OCI-LY3 (cell line): Measurements from ENCODE around the gene DNAAF9.

ENCODE experiments used
- H2AFZ ChIP-seq: fragments of 200-600, 300-600 bp; shearing (Covaris generic); 2 replicates; pipeline ENCODE4 v1.6.0; 2014; ENCODE audit warnings: antibody characterized with exemption, low read depth, low read length
- H3K27ac ChIP-seq: fragments of 200-600, 300-600 bp; sonication (generic); 2 replicates; pipeline ENCODE4 v1.5.1; 2014; ENCODE audit warnings: mild to moderate bottlenecking, low read length, moderate library complexity, mixed read lengths
- H3K27me3 ChIP-seq: fragments of 200-600, 300-600 bp; sonication (generic); 2 replicates; pipeline ENCODE4 v1.6.1; 2014; ENCODE audit warnings: low read depth, low read length, mixed read lengths
- H3K36me3 ChIP-seq: fragments of 200-600, 300-600 bp; sonication (generic); replicated peaks from 2 replicates; pipeline ENCODE3; 2014; ENCODE audit warnings: low read depth, low read length, mixed read lengths
- H3K4me1 ChIP-seq: fragments of 300-600, 200-600 bp; sonication (generic); 2 replicates; pipeline ENCODE4 v1.6.1; 2014; ENCODE audit warnings: low read length, mixed read lengths
- H3K4me2 ChIP-seq: fragments of 200-600, 300-600 bp; sonication (generic); 2 replicates; pipeline ENCODE4 v1.6.1; 2014; ENCODE audit warnings: low read length, mixed read lengths
- H3K4me3 ChIP-seq: fragments of 300-600, 200-600 bp; sonication (generic); 2 replicates; pipeline ENCODE4 v1.5.1; 2014; ENCODE audit warnings: antibody characterized with exemption, mild to moderate bottlenecking, low read length, moderate library complexity
- H3K79me2 ChIP-seq: fragments of 300-600, 200-600 bp; shearing (Covaris generic); 2 replicates; pipeline ENCODE4 v1.6.1; 2014; ENCODE audit warnings: mild to moderate bottlenecking, low read length, mixed read lengths
- H3K9ac ChIP-seq: fragments of 300-600, 200-600 bp; shearing (Covaris generic); 2 replicates; pipeline ENCODE4 v1.6.0; 2014; ENCODE audit warnings: mild to moderate bottlenecking, low read length, moderate library complexity
- H3K9me3 ChIP-seq: fragments of 200-600, 300-600 bp; shearing (Covaris generic); 2 replicates; pipeline ENCODE4 v1.6.1; 2014; ENCODE audit warnings: low read length, mixed read lengths; ENCODE audit not compliant: insufficient read depth
- H4K20me1 ChIP-seq: fragments of 200-600, 300-600 bp; sonication (generic); 2 replicates; pipeline ENCODE4 v1.6.1; 2016; ENCODE audit warnings: low read length, mixed read lengths; ENCODE audit not compliant: insufficient read depth
- CTCF ChIP-seq: fragments of 200-600, 300-600 bp; sonication (generic); IDR thresholded peaks from 2 replicates; pipeline ENCODE4 v1.5.1; 2014; ENCODE audit warnings: antibody characterized with exemption, low read length, low read depth
- EZH2phosphoT487 ChIP-seq: fragments of 200-600 bp; shearing (Covaris generic); IDR thresholded peaks from 2 replicates; pipeline ENCODE4 v1.6.1; 2018; ENCODE audit warnings: antibody characterized with exemption, mixed run types, low read depth

Gene DNAAF9

GRCh38 chr20:3436864-3437574 is 29.6 kb upstream of the DNAAF9 start:
- Histone ChIP-seq H2AFZ (no peak overlapping the region), H3K27ac (no peak overlapping the region), H3K4me1 (peaks cover 6% of the 10 kb centered on the region), H3K4me3 (no peak overlapping the region), H3K9me3 (no peaks in the 10 kb centered on the region), H3K4me2 (no peak overlapping the region), H3K79me2 (no peaks in the 10 kb centered on the region), H3K9ac (no peak overlapping the region), H4K20me1 (no peaks in the 10 kb centered on the region), H3K27me3 (peaks cover 4% of the 10 kb centered on the region; the same call in 1 of the 2 replicates), H3K36me3 (no peaks in the 10 kb centered on the region)
- TF ChIP-seq EZH2phosphoT487 = no peak
- TF ChIP-seq CTCF = no peak

GRCh38 chr20:3434232-3434631 is 26.8 kb upstream of the DNAAF9 start:
- H3K4me3 ChIP-seq = no peak overlapping the region
- no peaks in the 10 kb centered on the region for H3K9me3 ChIP-seq
- no peaks in the 10 kb centered on the region for H3K27me3 ChIP-seq
- TF ChIP-seq EZH2phosphoT487 (no peak), CTCF (no peak)
- no peak overlapping the region for H3K9ac ChIP-seq
- peaks cover 14% of the 10 kb centered on the region for H3K4me1 ChIP-seq
- H3K79me2 ChIP-seq = no peaks in the 10 kb centered on the region
- no peak overlapping the region for H3K4me2 ChIP-seq
- no peaks in the 10 kb centered on the region for H3K36me3 ChIP-seq
- no peaks in the 10 kb centered on the region for H4K20me1 ChIP-seq
- H3K27ac ChIP-seq = no peak overlapping the region
- H2AFZ ChIP-seq = no peak overlapping the region

- H3K9ac ChIP-seq = no peak overlapping the region
- no peak overlapping the region for H2AFZ ChIP-seq
- H4K20me1 ChIP-seq = no peaks in the 10 kb centered on the region
- no peaks in the 10 kb centered on the region for H3K9me3 ChIP-seq
- H3K4me3 ChIP-seq = no peak overlapping the region
- H3K79me2 ChIP-seq = no peaks in the 10 kb centered on the region
- H3K27ac ChIP-seq = no peak overlapping the region
- no peaks in the 10 kb centered on the region for H3K27me3 ChIP-seq
- H3K4me2 ChIP-seq = no peak overlapping the region
- H3K4me1 ChIP-seq = peaks cover 14% of the 10 kb centered on the region
- H3K36me3 ChIP-seq = no peaks in the 10 kb centered on the region
- TF ChIP-seq EZH2phosphoT487 (no peak), CTCF (no peak)
These were observed 26.3 kb upstream of the DNAAF9 start for GRCh38 chr20:3433744-3434143.

- no peaks in the 10 kb centered on the region for H3K36me3 ChIP-seq
- no peak overlapping the region for H3K9ac ChIP-seq
- no peak overlapping the region for H3K27ac ChIP-seq
- no peaks in the 10 kb centered on the region for H3K27me3 ChIP-seq
- H3K4me3 ChIP-seq = no peak overlapping the region
- H3K9me3 ChIP-seq = no peaks in the 10 kb centered on the region
- H2AFZ ChIP-seq = no peak overlapping the region
- H3K4me1 ChIP-seq = peaks cover 14% of the 10 kb centered on the region
- H3K79me2 ChIP-seq = no peaks in the 10 kb centered on the region
- no peaks in the 10 kb centered on the region for H4K20me1 ChIP-seq
- H3K4me2 ChIP-seq = no peak overlapping the region
- no peak for TF ChIP-seq EZH2phosphoT487
- TF ChIP-seq CTCF = no peak
These were observed 25.4 kb upstream of the DNAAF9 start for GRCh38 chr20:3432844-3433243.
